Spinal cord (tissue), 10 donors: ENCODE data around the gene MAGI3. TPM values are rescaled to one million over a fixed set of nuclear protein-coding genes. Genes with fewer than 3 reads are reported as not detected.

Source experiments
- DNase-seq, 6 donors: peaks; one replicate each; pipeline versions ENCODE4 v3.0.0 to v3.0.0-alpha.2; 2013 to 2015; ENCODE audit warnings: low spot score in 6 of 6, low read depth in 4 of 6
- H3K27ac ChIP-seq: one replicate; pipeline ENCODE4 v1.5.1; 2013; ENCODE audit warnings: low read depth, low read length, control low read depth
- H3K27me3 ChIP-seq: one replicate; pipeline ENCODE4 v1.6.1; 2013; ENCODE audit warnings: low read length; ENCODE audit not compliant: control insufficient read depth, insufficient read depth
- H3K36me3 ChIP-seq: one replicate; pipeline ENCODE4 v1.6.1; 2013; ENCODE audit warnings: low read length; ENCODE audit not compliant: control insufficient read depth, insufficient read depth
- H3K4me1 ChIP-seq: one replicate; pipeline ENCODE4 v1.6.1; 2013; ENCODE audit warnings: low read length; ENCODE audit not compliant: control insufficient read depth, insufficient read depth
- H3K4me3 ChIP-seq: one replicate; pipeline ENCODE4 v1.5.1; 2013; ENCODE audit warnings: low read depth, low read length, control low read depth
- H3K9me3 ChIP-seq: one replicate; pipeline ENCODE4 v1.6.1; 2013; ENCODE audit warnings: low read length; ENCODE audit not compliant: control insufficient read depth, insufficient read depth
- WGBS: methylation state at CpG from one replicate; pipeline ENCODE4 v1.1.5; 2013; ENCODE audit warnings: missing lambda C conversion rate; ENCODE audit not compliant: insufficient coverage; 5-methylcytosine and 5-hydroxymethylcytosine counted together
- polyA plus RNA-seq, 2 donors: library from polyadenylated mRNA; unstranded; fragments of 120-200 nt; gene quantifications; one replicate each; pipeline ENCODE4 v1.2.1, GENCODE V29; 2013; ENCODE audit not compliant: insufficient read length in 2 of 2
- total RNA-seq, 2 donors: library from RNA; depleted of rRNA in 1 of 2; stranded (reverse); fragments of 120-200 nt in 1 of 2; fragments of >200 nt in 1 of 2; gene quantifications; one replicate each; pipeline versions ENCODE4 v1.2.3 to v1.2.4, GENCODE V29; 2013 to 2014
- donor health status: healthy.

MAGI3 gene
- total and polyA plus RNA-seq, 4 donors = 24.2 to 46.0 (median 29.5) TPM

- Histone ChIP-seq H3K4me1 (no peaks in the 10 kb centered on the region), H3K36me3 (no peaks in the 10 kb centered on the region), H3K4me3 (no peak overlapping the region), H3K9me3 (peaks cover 4% of the 10 kb centered on the region), H3K27ac (no peak overlapping the region), H3K27me3 (no peaks in the 10 kb centered on the region)
- DNase-seq = no peak
- 80% methylated on average over 1 of the region's 4 CpGs for WGBS
These were observed 139.7 kb downstream of the MAGI3 start for GRCh38 chr1:113530021-113530420.

- Histone ChIP-seq H3K27me3 (no peaks in the 10 kb centered on the region), H3K36me3 (no peaks in the 10 kb centered on the region), H3K9me3 (peaks cover 4% of the 10 kb centered on the region), H3K4me3 (no peak overlapping the region), H3K4me1 (no peaks in the 10 kb centered on the region), H3K27ac (no peak overlapping the region)
- DNase-seq = no peak
- WGBS = no CpG with 5 or more reads among the region's 3 CpGs
These were observed 141.0 kb downstream of the MAGI3 start for GRCh38 chr1:113531321-113531720.

- H3K27me3 ChIP-seq = no peaks in the 10 kb centered on the region
- H3K36me3 ChIP-seq = no peaks in the 10 kb centered on the region
- H3K9me3 ChIP-seq = peaks cover 4% of the 10 kb centered on the region
- no peak overlapping the region for H3K4me3 ChIP-seq
- whole genome bisulfite sequencing = no CpG with 5 or more reads among the region's 3 CpGs
- no peaks in the 10 kb centered on the region for H3K4me1 ChIP-seq
- H3K27ac ChIP-seq = no peak overlapping the region
- no peak for DNase-seq
These were observed 142.7 kb downstream of the MAGI3 start for GRCh38 chr1:113533061-113533460.

DNA sequence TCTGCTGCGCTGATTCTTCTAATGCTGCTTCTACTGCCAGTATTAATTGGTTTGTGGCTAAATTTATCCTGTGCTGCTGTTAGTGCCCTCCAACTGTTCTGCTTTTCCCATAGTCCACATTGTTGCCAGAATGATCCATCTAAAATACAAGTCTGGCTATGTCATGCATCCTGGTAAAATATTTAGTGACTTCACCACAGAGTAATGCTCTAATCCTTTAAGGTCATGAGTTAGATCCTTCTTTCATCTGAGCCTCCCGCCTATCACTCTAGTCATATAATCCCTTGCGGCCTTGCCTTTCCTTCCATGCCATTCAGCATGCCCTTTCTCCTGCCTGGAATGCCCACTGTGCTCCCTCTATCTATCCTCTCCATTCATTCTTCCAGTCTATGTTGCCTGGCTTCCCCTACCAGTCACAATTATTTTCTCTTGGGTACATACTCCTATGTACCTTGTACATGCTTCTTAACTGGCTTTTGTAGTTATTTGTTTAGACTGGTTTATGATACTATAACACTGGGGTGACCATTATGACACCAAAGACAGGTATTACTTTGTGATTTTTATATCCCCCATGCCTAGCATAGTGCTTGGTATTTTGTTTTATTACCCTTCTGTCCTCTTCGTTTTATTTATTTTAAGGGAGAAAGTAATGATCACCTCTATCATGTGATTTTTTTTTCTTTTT is 144.0 kb downstream of the MAGI3 start:
- Histone ChIP-seq H3K4me1 (no peaks in the 10 kb centered on the region), H3K27me3 (no peaks in the 10 kb centered on the region), H3K4me3 (no peak overlapping the region), H3K36me3 (no peaks in the 10 kb centered on the region), H3K27ac (no peak overlapping the region), H3K9me3 (no peaks in the 10 kb centered on the region)
- 93% methylated on average over 2 of the region's 4 CpGs for WGBS
- no peak for DNase-seq

DNA sequence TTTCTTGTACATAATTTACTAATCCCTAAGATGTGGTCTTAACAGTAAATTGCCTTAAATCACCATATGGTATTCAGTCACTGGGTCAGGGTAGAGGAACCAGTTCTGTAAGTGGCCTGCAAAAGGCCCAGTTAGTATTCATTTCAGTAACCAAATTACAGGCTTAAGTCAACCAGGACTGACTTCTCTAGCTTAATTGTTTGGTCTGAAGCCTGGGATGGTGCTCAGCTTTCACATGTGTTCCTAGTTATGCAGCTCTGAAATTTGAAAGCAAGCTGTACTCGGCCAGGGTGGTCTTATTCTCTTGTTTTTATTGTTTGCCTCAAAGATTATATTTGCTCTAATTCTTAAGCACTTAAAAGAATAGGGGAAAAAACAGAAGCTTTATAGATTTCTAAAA is 144.6 kb downstream of the MAGI3 start:
- Histone ChIP-seq H3K4me1 (no peaks in the 10 kb centered on the region), H3K27me3 (no peaks in the 10 kb centered on the region), H3K4me3 (no peak overlapping the region), H3K9me3 (no peaks in the 10 kb centered on the region), H3K36me3 (no peaks in the 10 kb centered on the region), H3K27ac (no peak overlapping the region)
- no CpG with 5 or more reads among the region's 1 CpG for WGBS
- DNase-seq = peak in 1 of 6 donors; percentile 2

DNA sequence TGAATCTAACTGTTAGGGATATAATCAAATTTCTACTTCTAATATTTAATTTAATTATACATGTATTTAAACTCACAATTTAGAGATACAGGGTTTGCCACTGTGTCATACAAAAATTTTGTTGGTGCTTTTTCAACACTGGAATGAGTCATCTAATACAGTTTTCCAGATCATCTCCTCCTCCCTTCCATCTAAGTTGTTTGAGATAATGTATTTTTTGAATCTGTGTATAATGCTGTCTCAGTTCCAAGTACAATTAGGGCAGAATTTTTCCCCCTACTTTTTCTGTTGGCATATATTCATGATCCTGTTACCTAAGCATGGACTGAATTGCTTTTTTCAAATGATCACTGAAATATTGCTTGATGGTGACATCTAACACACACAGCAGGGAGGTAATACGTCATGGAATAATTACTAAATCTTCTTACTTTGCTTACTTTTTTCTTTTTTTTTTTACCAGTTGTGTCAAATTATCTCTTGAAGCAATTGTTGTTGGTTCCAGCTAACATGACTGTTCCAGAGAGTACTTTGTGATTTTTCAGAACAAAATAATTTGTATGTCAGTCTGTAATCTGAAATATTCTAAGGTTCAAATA is 146.0 kb downstream of the MAGI3 start:
- no peaks in the 10 kb centered on the region for H3K4me1 ChIP-seq

DNA sequence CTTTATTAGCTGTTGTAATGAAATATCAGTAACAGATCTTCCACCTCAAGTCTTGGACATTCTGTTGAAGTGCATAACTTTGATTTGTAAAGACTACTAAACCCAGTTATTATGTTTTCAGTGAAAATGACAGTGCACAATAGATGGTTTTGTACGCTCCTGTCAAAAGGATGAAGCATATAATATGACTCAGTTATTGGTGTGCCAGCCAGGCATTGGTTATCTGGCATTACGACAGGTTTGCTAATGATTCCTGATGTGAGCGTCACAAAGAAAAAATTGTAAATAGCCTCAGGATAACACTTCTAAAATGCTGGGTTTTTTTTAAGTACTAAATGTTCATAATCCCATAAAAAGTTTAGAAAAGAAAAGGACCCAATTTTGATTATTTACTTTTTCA is 147.9 kb downstream of the MAGI3 start:
- 0% methylated on average over 1 of the region's 3 CpGs for WGBS
- Histone ChIP-seq H3K27ac (no peak overlapping the region), H3K9me3 (no peaks in the 10 kb centered on the region), H3K36me3 (no peaks in the 10 kb centered on the region), H3K27me3 (no peaks in the 10 kb centered on the region), H3K4me1 (no peaks in the 10 kb centered on the region), H3K4me3 (no peak overlapping the region)
- DNase-seq = no peak

More for the DNA sequence above, 146.0 kb downstream of the MAGI3 start:
- H3K4me3 ChIP-seq = no peak overlapping the region
- H3K27ac ChIP-seq = no peak overlapping the region
- no peak for DNase-seq
- no CpG with 5 or more reads among the region's 1 CpG for WGBS
- no peaks in the 10 kb centered on the region for H3K9me3 ChIP-seq
- H3K36me3 ChIP-seq = no peaks in the 10 kb centered on the region
- no peaks in the 10 kb centered on the region for H3K27me3 ChIP-seq

DNA sequence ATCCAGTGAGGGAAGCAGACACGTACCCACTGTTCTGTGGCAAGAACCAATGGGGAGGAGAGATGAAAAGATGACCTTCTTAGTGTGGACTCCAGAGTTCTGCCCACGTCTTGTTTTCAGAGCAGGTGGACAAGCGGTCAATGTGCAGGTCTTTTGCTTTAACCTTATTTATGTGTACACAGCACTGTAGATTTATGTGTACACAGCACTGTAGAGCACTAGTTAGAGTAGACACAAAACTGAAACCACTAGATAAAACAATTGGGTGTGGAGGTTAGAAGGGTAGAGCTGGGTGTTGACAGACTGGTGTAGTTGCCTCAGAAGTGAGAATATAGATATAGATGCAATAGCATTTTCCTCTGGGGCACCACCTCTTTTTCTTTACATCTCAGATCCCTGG is 150.0 kb downstream of the MAGI3 start:
- Histone ChIP-seq H3K27me3 (no peaks in the 10 kb centered on the region), H3K27ac (no peak overlapping the region), H3K4me1 (no peaks in the 10 kb centered on the region), H3K36me3 (no peaks in the 10 kb centered on the region), H3K9me3 (no peaks in the 10 kb centered on the region), H3K4me3 (no peak overlapping the region)
- 75% methylated on average over 2 of the region's 3 CpGs for WGBS
- DNase-seq = no peak

GRCh38 chr1:113541106-113541505 is 150.8 kb downstream of the MAGI3 start:
- Histone ChIP-seq H3K4me3 (no peak overlapping the region), H3K27ac (no peak overlapping the region), H3K27me3 (no peaks in the 10 kb centered on the region), H3K36me3 (no peaks in the 10 kb centered on the region), H3K9me3 (no peaks in the 10 kb centered on the region), H3K4me1 (no peaks in the 10 kb centered on the region)
- DNase-seq = no peak
- WGBS = no CpG with 5 or more reads among the region's 2 CpGs

GRCh38 chr1:113542221-113542701 is 151.9 kb downstream of the MAGI3 start:
- WGBS = 95% methylated on average over 3 of the region's 6 CpGs
- H3K27ac ChIP-seq = no peak overlapping the region
- no peak overlapping the region for H3K4me3 ChIP-seq
- H3K27me3 ChIP-seq = no peaks in the 10 kb centered on the region
- no peaks in the 10 kb centered on the region for H3K9me3 ChIP-seq
- H3K36me3 ChIP-seq = no peaks in the 10 kb centered on the region
- H3K4me1 ChIP-seq = no peaks in the 10 kb centered on the region
- DNase-seq = no peak
